ENCODE data around the gene KCTD5. TPM values are rescaled to one million over a fixed set of nuclear protein-coding genes. Genes with fewer than 3 reads are reported as not detected.

Gene KCTD5
- total and polyA plus RNA-seq, 2 experiments from 2014 or later = 19.7 to 31.8 TPM

GRCh38 chr16:2749476-2749875, 67.2 kb downstream of the KCTD5 start:
- DNase-seq (ENCODE audit: low spot score) (no peak), ATAC-seq (no peak)
- Mint-ChIP-seq H3K36me3 (ENCODE audit: low read depth) (peaks cover 25% of the 10 kb centered on the region), H3K9me3 (no peaks in the 10 kb centered on the region; the same call in 2 of the 3 replicates), H3K27ac (no peak overlapping the region; the same call in 1 of the 2 replicates), H3K27me3 (ENCODE audit: insufficient read depth, low read depth, poor library complexity) (peaks cover 11% of the 10 kb centered on the region), H3K4me3 (no peak overlapping the region), H3K4me1 (peaks cover 14% of the 10 kb centered on the region)
- Histone ChIP-seq H3K4me2 (no peak overlapping the region), H3K4me1 (ENCODE audit: insufficient read depth) (peaks cover 18% of the 10 kb centered on the region), H3K9me2 (ENCODE audit: insufficient read depth) (no peaks in the 10 kb centered on the region), H3K27ac (ENCODE audit: low read depth) (no peak overlapping the region), H2AFZ (no peak overlapping the region), H3K4me3 (no peak overlapping the region), H4K20me1 (replicated peaks; ENCODE audit: insufficient read depth) (peaks cover 7% of the 10 kb centered on the region), H3K36me3 (ENCODE audit: insufficient read depth) (no peaks in the 10 kb centered on the region), H3K79me2 (replicated peaks; ENCODE audit: insufficient read depth) (peaks cover 32% of the 10 kb centered on the region), H3F3A (replicated peaks; ENCODE audit: low read depth) (peaks cover 28% of the 10 kb centered on the region), H3K27me3 (ENCODE audit: insufficient read depth) (no peaks in the 10 kb centered on the region)
- TF ChIP-seq ZNF114 (CRISPR knock-in tag; IDR thresholded peaks at IDR 0.05) (no peak), STAT1 (IDR thresholded peaks at IDR 0.05; ENCODE audit: unreplicated experiment) (no peak), REST (IDR thresholded peaks at IDR 0.05; ENCODE audit: unreplicated experiment) (no peak), ZNF462 (CRISPR knock-in tag; IDR thresholded peaks at IDR 0.05) (no peak)

Measured in GM23338 (cell line).